Measurements from ENCODE around the gene FAM149A. TPM values are rescaled to one million over a fixed set of nuclear protein-coding genes. Genes with fewer than 3 reads are reported as not detected.

Gene FAM149A
- polyA plus RNA-seq, 1 donor (not counting 4 experiments of a cell fraction or from before 2014, with no cell fraction given): 0.41 TPM

- Histone ChIP-seq H3K79me2 (ENCODE audit: control insufficient read depth, insufficient read depth, low read length) (no peaks in the 10 kb centered on the region), H3K9me3 (ENCODE audit: control insufficient read depth, low read depth, low read length) (no peaks in the 10 kb centered on the region), H3K9me1 (ENCODE audit: control insufficient read depth, extremely low read depth, insufficient read depth, low read length) (no peaks in the 10 kb centered on the region), H3K36me3 (ENCODE audit: control insufficient read depth in 2 of 2, extremely low read depth in 1 of 2, insufficient read depth in 2 of 2, low read length in 2 of 2) (no peaks in the 10 kb centered on the region), H2AFZ (ENCODE audit: control insufficient read depth, low read length) (no peak overlapping the region), H3K4me3 (ENCODE audit: control insufficient read depth in 2 of 3, extremely low read depth in 1 of 3, insufficient read depth in 2 of 3, low read depth in 1 of 3, low read length in 3 of 3) (no peak overlapping the region), H3K9ac (ENCODE audit: control insufficient read depth, extremely low read depth, insufficient read depth, low read length) (no peak overlapping the region), H3K27ac (ENCODE audit: control insufficient read depth, insufficient read depth, low read length) (no peak overlapping the region), H4K20me1 (ENCODE audit: control insufficient read depth, extremely low read depth, insufficient read depth, low read length) (no peaks in the 10 kb centered on the region), H3K4me2 (ENCODE audit: control insufficient read depth, extremely low read depth, insufficient read depth, low read depth, low read length) (no peak overlapping the region), H3K4me1 (ENCODE audit: control insufficient read depth, extremely low read depth, insufficient read depth, low read length) (no peaks in the 10 kb centered on the region), H3K27me3 (ENCODE audit: control insufficient read depth, extremely low read depth, insufficient read depth, low read length) (no peaks in the 10 kb centered on the region)
- FAIRE-seq (no peak), DNase-seq (ENCODE audit: low read depth, low spot score) (no peak)
- dilution Hi-C loops (cut with MboI; ENCODE audit: extremely low pct_ligation_motif_present, low sequenced_read_pairs): no loop called here
- TF ChIP-seq EZH2 (IDR thresholded peaks at IDR 0.05; ENCODE audit: low read length): no peak
- no peak for TF ChIP-seq CTCF (optimal IDR thresholded peaks at IDR 0.05 in 1 of 3, IDR thresholded peaks at IDR 0.05 in 1 of 3, conservative IDR thresholded peaks at IDR 0.05 in 1 of 3; ENCODE audit: extremely low read depth in 1 of 3, insufficient read depth in 2 of 3, low read length in 3 of 3)
Observed at GRCh38 chr4:186205156-186205555, 100.7 kb downstream of the FAM149A start.

GRCh38 chr4:186216465-186217024, 112.0 kb downstream of the FAM149A start:
- Histone ChIP-seq H4K20me1 (ENCODE audit: control insufficient read depth, extremely low read depth, insufficient read depth, low read length) (no peaks in the 10 kb centered on the region), H3K27ac (ENCODE audit: control insufficient read depth, insufficient read depth, low read length) (no peak overlapping the region), H2AFZ (ENCODE audit: control insufficient read depth, low read length) (no peak overlapping the region), H3K27me3 (ENCODE audit: control insufficient read depth, extremely low read depth, insufficient read depth, low read length) (no peaks in the 10 kb centered on the region), H3K79me2 (ENCODE audit: control insufficient read depth, insufficient read depth, low read length) (no peaks in the 10 kb centered on the region), H3K9me3 (ENCODE audit: control insufficient read depth, low read depth, low read length) (no peaks in the 10 kb centered on the region), H3K4me1 (ENCODE audit: control insufficient read depth, extremely low read depth, insufficient read depth, low read length) (no peaks in the 10 kb centered on the region), H3K36me3 (ENCODE audit: control insufficient read depth in 2 of 2, extremely low read depth in 1 of 2, insufficient read depth in 2 of 2, low read length in 2 of 2) (no peaks in the 10 kb centered on the region), H3K9ac (ENCODE audit: control insufficient read depth, extremely low read depth, insufficient read depth, low read length) (no peak overlapping the region), H3K4me3 (ENCODE audit: control insufficient read depth in 2 of 3, extremely low read depth in 1 of 3, insufficient read depth in 2 of 3, low read depth in 1 of 3, low read length in 3 of 3) (no peak overlapping the region), H3K9me1 (ENCODE audit: control insufficient read depth, extremely low read depth, insufficient read depth, low read length) (no peaks in the 10 kb centered on the region), H3K4me2 (ENCODE audit: control insufficient read depth, extremely low read depth, insufficient read depth, low read depth, low read length) (no peak overlapping the region)
- no peak for FAIRE-seq
- no peak for DNase-seq (ENCODE audit: low read depth, low spot score)
- TF ChIP-seq EZH2 (IDR thresholded peaks at IDR 0.05; ENCODE audit: low read length): no peak
- TF ChIP-seq CTCF (optimal IDR thresholded peaks at IDR 0.05 in 1 of 3, IDR thresholded peaks at IDR 0.05 in 1 of 3, conservative IDR thresholded peaks at IDR 0.05 in 1 of 3; ENCODE audit: extremely low read depth in 1 of 3, insufficient read depth in 2 of 3, low read length in 3 of 3): no peak
- dilution Hi-C loops (cut with MboI; ENCODE audit: extremely low pct_ligation_motif_present, low sequenced_read_pairs): no loop called here

All from keratinocyte (primary cell).